Measurements from ENCODE around the gene PPP6R3.

DNA sequence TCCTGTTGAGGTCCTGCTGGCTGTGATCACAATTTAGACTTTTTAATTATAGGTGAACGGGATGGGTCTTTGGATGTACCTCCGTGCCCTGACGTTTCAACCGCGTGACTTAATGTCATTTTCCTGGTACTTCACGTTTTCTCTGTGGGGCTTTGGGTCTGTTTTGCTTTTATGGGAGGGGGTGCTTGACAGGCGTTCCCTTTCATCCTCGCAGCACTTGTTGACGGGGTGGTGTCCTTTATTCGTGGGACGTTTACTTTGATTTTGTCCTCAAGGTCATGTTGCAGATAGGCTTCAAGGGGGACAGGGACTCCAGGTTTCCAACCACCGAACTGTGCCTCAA, 994 bp downstream of the PPP6R3 start:
- TF ChIP-seq CTCF (IDR thresholded peaks at IDR 0.05), result no peak
- no peak for TF ChIP-seq EP300 (IDR thresholded peaks at IDR 0.05)
